GM10266 (cell line): ENCODE data around the gene MED13L.

ENCODE experiments used
- DNase-seq: peaks from one replicate; pipeline ENCODE4 v3.0.0; 2012; ENCODE audit errors: extremely low spot score
- TF ChIP-seq, protein P1 (sequence below): IDR thresholded peaks from 2 replicates; pipeline ENCODE4 v1.5.1; 2012; ENCODE audit warnings: mild to moderate bottlenecking, low read depth; ENCODE audit not compliant: control insufficient read depth, insufficient read depth; ENCODE audit errors: missing control alignments

The MED13L gene

DNA sequence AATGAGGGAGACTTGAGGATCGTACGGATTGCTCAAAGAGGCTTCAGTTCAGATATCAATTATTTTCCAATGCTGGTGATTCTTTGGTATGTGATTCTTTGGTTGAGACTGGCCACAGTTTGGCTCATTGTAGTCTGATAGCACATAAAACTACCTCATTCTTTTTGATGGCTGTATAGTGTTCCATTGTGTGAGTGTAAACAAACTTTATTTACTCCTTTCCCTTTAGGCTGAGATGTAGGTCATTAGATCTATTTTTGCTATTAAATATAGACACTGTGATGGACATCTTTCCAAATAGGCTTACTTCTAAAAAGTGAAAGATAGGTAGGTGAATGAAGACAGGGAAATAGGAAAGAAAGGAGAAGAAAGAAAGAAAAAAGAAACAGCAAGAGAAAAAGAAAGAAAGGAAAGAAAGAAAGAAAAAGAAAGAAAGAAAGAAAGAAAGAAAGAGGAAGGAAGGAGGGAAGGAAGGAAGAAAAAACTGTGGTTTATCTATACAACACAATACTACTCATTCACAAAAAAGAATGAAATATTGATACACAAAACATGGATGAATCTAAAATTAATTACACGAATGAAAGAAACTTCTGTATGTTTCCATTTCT lies 19.8 kb upstream of the MED13L start:
- DNase-seq = no peak
- TF ChIP-seq, protein P1, sequence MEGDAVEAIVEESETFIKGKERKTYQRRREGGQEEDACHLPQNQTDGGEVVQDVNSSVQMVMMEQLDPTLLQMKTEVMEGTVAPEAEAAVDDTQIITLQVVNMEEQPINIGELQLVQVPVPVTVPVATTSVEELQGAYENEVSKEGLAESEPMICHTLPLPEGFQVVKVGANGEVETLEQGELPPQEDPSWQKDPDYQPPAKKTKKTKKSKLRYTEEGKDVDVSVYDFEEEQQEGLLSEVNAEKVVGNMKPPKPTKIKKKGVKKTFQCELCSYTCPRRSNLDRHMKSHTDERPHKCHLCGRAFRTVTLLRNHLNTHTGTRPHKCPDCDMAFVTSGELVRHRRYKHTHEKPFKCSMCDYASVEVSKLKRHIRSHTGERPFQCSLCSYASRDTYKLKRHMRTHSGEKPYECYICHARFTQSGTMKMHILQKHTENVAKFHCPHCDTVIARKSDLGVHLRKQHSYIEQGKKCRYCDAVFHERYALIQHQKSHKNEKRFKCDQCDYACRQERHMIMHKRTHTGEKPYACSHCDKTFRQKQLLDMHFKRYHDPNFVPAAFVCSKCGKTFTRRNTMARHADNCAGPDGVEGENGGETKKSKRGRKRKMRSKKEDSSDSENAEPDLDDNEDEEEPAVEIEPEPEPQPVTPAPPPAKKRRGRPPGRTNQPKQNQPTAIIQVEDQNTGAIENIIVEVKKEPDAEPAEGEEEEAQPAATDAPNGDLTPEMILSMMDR = no peak

DNA sequence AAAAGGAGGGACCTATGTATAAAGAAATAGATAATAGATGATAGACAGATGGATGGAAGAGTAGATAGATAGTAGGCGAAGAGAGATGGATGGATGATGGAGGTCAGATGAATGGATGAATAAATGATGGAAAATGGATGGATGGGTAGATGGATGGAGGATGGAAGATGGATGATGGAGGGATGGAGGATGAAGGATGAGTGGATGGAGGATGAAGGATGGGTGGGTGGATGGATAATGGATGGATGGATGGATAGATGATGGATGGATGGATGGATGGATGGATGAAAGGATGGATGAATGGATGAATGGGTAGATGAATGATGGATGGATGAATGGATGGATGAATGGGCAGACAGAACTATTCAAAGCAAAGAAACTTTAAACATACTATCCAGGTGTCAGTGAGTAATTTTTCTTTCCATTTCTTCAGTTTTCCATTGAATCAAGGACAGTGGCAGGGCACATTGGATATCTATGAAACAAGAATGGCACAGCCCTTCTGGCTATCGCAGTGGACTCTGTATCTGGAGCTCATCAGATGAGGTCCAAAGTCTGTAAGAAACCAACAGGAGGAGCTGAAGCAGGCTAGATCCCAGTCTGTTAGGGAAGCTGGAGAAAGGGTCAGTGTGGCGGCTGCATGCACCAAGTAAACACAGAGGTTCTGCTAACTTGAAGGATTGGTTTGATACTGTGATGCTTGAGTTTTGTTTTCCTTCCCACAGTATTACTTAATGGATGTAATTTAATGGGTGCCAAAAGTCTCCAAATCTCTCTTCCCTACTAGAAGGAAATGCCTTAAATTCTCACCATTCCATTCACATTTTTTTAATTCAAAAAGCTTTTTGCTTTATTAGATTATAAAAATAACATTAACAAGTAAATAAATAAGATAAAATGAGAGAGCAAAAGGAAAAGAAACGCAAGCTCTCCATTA lies 18.1 kb upstream of the MED13L start:
- TF ChIP-seq, protein P1 = no peak
- DNase-seq = no peak

DNA sequence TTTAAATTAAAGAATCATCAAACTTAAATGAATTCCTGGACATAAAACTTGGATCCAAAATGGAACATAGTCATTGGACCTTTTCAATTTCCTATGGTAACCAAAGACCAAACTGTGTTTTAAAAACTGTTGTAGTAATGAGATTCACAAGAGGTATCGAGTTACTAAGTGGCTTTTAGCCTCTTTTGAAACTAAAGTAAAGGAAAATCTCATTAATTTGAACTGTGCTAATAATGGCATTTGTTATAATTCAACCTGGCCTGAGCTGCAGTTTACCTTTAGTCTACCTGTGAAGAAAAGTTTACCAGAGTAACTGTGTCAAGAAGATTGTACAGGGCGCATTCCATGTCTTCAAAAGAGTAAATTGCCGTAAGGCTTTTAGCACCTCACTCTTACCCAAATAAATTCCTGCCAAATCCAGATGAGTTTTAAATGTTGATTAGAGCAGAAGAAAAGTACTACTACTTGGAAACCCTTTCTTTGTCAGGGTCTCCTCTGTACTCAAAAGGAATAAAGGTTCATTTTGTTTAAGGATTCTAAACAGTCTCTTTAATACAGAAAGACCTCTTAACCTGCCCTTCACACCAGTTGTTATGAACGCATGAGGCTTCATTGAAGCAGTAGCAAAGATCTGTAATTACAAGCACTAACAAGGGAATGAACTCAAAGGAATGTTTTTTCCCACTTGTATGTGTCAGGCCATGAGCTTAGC lies 17.1 kb upstream of the MED13L start:
- TF ChIP-seq, protein P1 = no peak
- no peak for DNase-seq

DNA sequence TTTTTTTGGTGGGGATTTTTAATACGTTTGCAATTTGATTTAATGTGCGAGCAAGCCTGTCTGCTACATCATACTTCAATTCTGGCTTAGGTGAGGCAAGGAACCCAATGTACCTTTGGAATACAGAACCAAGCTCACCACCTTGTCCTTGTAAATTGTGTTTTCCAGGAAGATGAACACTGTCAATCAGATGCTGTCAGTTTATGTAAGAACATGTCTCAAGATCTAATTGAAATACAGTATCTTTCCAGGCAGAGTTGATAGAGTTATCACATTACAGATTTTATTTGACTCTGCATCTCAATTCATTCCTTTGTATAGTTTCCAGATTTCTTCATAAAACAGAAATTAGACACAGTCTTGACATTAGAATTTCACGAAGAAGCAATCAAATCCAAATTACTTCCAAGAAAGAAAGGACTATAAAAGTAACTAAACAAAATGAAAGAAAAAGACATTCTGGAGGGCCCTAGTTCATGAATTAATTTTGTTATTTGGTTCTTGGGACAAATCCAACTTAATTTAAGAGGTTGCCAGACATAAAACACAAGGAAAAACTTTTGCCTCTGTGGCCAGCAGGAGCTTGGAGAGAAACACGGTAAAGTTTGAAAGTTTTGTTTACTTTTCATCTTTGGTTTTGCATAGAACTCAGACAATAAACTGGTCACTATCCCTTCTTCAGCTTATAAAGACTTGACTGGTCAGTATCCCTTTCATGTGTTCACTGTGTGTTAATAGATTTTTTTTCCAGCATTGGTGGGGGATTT lies 16.4 kb upstream of the MED13L start:
- TF ChIP-seq, protein P1 = no peak
- DNase-seq = no peak

DNA sequence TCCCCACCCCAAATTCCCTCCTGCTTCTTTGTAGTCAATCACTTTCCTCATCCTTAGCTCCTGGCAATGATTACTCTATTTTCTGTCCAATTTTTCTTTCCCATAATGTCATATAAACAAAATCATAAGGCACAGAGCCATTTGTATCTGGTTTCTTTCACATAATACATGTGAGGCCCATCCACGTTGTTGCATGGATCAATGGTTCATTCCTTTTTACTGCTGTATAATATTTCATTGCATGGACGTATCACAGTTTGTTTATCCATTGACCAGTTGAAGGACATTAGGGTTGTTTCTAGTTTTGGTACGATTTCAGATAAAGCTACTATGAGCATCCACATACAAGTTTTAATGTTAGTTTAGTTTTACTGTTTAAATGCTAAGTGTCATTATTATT lies 13.7 kb upstream of the MED13L start:
- DNase-seq = no peak
- TF ChIP-seq, protein P1 = no peak

DNA sequence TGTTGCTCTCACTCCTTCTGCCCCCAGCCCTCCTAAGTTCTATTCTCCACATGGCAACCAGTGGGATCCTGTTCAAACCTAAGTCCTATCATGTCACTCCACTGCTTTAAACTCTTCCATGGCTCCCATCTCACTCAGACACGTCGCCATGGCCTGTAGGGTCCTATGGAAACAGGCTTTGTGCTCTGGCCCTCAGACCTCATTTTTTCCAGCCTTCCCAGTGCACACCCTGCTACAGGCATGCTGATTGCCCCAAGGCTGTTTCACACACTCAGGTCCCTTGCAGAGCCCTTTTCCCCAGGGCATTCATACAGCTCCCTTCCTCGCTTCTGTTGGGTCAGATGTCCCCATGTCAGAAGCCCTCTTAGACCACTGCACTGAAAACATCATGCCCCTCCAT lies 11.2 kb upstream of the MED13L start:
- DNase-seq = no peak
- TF ChIP-seq, protein P1 = no peak
